CD4-positive, alpha-beta T cell treated with Interferon gamma for 1 hour (primary cell): ENCODE measurements around the gene PTPN11.
"Not testable (repeated sequence)": the region's sequence is repeated elsewhere in the genome, so short reads cannot be mapped to it uniquely, and the experiment has no call there.

Source experiments
- DNase-seq: peaks from one replicate; pipeline ENCODE4 v3.0.0-alpha.2; 2020

The PTPN11 gene

DNA sequence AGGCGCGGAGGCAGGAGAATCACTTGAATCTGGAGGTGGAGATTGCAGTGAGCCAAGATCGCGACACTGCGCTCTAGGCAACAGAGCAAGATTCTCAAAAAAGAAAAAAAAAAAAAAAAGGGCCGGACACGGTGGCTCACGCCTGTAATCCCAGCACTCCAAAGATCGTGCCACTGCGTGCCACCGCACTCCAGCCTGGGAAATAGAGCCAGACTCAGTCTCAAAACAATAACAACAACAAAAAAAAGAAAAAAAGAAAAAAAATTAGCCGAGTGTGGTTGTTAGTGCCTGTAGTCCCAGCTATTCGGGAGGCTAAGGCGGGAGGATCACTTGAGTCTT is 8.9 kb upstream of the PTPN11 start:
- no peak for DNase-seq

DNA sequence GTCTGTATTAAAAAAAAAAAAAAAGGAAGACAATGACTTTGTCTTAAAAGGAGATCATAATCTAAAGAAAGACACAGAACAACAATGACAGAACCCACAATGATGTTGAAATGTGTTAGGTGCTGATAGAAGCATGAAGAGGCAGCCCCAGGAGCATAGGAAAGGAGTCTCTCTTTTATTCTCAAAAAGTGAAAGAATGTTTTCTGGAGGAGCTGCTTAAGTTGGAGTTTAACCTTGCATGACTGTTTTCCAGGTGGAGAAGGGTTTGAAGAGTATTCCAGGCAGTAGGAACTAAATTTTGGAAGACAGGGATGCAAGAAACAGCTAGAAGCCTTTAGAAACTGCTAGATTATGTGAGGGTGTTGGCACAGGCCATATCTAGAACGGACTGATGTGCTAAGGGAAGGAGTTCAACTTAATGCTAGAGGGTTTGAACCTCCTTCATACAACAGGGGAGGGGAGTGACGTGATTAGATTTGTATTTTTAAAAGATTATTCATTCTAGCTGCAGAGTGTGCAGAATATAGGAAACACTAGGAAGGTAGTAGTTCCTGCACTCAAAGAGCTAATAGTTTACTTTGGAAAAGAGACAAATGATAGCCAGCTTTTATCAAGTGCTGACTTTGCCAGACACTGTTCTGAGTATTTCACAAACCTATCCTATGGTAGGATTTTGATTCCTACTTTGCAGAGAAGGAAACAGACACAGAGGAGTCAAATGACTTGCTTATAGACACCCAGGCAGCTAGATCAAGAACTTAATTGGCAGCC is 4.7 kb upstream of the PTPN11 start:
- no peak for DNase-seq

DNA sequence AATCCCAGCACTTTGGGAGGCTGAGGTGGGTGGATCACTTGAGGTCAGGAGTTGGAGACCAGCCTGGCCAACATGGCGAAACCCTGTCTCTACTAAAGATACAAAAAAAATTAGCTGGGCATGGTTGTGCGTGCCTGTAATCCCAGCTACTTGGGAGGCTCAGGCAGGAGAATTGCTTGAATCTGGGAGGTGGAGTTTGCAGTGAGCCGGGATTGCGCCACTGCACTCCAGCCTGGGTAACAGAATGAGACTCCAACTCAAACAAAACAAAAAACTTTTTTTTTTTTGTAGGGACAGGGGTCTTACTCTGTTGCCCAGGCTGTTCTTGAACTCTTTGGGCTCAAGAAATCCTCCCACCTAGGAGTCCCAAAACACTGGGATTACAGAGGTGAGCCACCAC is 3.3 kb upstream of the PTPN11 start:
- not testable (repeated sequence) for DNase-seq

DNA sequence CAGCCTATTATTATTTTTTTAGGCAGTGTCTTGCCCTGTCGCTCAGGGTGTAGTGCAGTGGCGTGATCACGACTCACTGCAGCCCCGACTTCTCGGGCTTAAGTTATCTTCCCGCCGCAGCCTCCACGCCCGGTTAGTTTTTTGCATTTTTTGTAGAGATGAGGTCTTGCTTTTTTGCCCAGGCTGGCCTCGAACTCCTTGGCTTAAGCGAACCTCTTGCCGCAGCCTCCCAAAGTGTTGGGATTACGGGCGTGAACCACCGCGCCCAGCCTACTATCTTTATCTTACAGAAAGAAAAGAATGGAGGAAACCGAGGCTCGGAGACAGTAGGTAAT is 507 bp upstream of the PTPN11 start:
- DNase-seq, result no peak

DNA sequence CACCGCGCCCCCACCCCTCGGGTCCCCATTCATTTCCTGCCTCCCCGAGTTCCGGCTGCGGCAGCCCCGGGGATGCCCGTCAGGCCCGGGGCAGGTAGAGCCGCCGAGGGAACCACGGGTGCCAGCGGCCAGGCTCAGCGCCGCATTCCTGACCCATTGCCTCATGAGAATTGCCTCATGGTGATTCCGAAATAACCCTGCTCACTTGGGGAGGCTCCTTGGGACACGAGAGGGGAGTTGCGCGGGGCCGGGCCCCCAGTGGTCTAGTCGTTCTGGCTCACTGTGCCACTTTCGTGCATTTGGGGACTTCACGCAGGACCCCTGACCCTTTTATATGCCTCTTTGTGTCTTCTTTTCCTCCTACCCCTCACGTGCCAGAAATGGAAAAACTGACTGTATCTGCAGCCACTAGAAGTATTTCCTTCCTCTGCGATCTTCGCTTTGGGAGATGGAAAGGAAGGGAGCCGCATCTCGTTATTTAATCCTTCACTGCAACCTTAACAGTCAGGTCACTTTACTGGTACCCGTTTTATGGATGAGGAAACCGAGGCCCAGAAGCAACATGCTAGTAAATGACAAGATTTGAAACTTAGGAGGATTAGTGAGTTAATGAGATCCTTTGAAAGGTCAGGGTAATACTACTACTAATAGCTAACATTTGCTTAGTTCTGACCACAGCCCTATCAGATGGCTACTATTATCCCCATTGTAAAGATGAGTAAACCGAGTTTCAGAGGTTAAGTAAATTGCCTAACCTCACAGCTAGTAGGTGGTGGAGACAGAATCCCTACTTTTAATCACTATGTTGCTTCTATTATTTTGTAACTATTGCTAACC is 768 bp downstream of the PTPN11 start:
- DNase-seq, result no peak

DNA sequence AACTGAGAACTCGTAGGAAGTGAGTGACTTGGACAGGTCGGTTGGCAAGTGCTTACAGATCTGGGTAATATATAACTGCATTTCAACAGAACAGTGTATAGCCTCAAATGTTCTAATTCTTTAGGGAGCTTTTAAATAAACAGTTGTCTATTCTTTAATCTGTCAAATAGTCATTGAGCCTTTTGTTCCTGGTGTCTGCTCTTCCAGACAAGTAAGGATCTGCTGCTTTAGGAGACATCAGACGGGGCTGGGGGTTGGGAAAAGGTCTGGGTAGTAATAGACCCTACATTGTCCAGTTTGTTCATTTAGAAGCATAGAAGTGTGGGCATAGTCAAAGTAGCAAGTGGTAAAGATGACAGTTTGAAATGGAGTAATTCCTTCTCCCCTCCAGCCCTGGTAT is 2.0 kb downstream of the PTPN11 start:
- DNase-seq, result no peak

DNA sequence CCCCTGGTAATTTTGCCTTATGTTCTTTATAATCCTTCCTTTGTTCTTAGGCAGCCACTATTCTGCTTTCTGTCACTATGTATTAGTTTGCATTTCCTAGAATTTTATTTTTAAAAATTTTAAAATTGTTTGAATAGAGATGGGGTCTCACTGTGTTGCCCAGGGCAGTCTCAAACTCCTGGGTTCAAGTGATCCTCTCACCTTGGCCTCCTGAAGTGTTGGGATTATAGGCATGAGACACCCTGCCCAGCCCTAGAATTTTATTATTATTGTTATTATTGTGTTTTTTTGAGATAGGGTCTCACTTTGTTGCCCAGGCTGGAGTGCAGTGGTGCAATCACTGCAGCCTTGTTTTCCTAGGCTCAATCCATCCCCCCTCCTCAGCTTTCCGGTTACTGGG is 2.6 kb downstream of the PTPN11 start:
- no peak for DNase-seq

DNA sequence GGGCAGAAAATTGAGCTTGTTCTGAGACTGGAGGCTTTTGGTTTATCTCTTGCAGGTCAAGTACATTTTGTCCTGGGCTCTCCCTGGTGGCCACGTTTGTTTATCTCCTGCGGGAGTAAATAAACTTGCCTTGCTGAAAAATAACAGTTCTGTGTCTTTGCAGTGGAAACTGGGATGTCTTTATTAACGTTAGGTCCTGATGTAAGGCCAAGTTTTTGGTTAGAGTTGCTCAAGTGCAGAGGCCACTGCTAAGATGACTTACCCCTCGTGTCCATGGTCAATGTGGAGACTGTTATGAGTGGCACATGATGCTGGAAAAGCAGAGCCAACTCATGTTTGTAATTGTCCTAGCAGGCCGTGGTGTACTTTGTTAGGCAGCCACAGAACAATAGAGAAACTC is 3.8 kb downstream of the PTPN11 start:
- no peak for DNase-seq

DNA sequence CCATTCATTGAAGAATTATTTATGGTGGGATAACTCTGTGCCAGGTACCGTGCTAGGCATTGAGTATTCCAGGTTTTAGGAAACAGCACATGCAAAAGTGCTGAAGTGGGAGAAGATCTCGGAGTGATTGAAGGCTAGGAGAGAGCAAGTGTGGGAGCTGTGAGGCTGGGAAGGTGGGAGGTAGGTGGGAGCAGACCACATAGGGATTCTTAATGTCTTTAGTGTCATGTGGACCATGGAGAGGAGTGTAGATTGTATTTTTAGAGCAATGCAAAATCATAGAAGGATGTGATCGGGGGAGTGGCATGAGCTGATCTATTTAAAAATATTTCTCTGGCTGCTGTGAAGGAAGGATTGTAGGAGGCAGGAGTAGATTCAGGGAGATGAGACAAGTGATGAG is 5.4 kb downstream of the PTPN11 start:
- DNase-seq, result no peak

DNA sequence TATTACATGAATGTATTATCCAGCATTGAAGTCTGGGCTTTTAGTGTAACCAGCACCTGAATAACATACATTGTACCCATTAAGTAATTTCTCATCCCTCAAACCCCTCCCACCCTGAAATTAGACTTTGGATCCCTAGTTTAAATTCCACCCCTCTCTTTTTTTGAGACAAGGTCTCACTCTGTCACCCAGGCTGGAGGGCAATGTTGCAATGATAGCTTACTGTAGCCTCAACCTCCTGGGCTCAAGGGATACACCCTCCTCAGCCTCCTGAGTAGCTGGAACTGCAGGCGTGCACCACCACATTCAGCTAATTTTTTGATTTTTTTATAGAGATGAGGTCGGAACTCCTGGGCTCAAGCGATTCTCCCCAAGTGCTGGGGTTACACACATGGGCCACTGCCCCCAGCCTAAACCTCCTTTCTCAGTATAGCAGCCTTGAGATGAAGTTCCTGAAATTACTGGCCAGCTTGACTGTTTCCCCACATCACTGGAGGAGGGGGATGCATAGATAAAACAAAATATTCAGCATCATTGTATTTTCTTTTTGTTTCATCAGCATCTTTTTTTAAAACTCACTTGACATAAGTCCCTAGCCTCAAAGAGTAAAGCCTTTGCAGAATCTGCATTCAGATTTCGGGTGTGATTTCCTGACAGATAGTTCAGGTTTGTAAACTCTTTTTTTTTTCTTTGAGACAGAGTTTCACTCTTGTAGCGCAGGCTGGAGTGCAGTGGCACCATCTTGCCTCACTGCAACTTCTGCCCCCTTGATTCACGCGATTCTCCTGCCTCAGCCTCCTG is 7.0 kb downstream of the PTPN11 start:
- no peak for DNase-seq

DNA sequence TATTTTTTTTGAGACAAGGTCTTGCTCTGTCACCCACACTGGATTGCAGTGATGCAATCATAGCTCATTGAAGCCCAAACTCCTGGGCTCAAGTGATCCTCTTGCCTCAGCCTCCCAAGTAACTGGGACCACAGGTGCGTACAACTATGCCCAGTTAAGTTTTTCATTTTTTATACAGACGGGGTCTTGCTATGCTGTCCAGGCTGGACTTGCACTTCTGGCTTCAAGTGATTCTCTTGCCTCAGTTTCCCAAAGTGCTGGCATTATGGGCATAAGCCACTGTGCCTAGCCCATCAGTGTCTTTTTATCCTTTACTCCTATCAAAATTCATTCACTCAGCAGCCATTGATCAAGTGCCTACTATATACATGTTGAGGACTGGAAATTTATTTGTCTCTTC is 9.0 kb downstream of the PTPN11 start:
- DNase-seq, result no peak

DNA sequence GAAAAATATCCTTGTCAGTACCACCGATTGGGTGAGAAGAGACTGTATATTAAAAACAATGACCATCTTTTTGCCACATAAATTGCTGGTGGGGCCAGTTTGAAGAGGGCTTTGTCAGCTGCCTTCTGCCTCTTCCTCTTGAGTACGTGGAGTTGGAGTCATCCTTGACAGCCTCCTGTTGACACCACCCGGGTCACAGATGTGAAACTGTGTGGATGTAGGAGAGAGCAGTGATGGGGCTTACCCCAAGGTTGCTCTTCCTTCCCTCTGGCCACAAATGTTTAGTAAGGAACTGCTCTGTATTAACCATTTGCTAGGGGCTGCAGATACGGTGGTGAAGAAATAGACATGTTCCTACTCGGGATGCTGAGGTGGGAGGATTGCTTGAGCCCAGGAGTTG is 12.2 kb downstream of the PTPN11 start:
- DNase-seq, result no peak

DNA sequence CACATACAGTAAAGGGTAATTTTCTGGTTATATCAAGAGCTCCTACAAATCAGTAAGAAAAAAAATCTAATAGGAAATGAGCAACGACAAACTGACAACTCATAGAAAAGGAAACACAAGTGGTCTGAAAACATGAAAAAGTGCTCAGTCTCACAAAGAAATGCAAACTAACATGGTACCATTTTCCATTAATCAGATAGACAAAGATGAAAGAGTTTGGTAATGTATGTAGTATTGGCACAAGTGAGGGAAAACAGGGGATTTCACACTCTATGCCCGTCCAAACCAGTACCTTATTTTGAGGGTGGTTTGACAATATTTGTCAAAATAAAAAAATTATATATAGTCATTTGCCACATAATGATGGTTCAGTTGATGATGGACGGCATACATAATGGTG is 13.2 kb downstream of the PTPN11 start:
- no peak for DNase-seq

DNA sequence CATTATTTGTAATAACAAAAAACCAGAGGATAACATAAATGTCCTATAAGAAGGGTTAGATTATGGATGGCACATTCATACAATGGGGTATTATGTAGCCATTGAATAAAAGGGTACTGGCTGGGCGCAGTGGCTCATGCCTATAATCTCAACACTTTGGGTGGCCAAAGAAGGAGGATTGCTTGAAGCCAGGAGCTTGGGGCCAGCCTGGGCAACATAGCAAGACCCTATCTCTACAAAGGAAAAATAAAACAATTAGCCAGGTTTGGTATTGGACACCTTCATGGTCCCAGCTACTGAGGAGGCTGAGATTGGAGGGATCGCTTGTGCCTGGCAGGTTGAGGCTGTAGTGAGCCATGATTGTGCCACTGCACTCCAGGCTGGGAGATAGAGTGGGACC is 14.8 kb downstream of the PTPN11 start:
- no peak for DNase-seq

DNA sequence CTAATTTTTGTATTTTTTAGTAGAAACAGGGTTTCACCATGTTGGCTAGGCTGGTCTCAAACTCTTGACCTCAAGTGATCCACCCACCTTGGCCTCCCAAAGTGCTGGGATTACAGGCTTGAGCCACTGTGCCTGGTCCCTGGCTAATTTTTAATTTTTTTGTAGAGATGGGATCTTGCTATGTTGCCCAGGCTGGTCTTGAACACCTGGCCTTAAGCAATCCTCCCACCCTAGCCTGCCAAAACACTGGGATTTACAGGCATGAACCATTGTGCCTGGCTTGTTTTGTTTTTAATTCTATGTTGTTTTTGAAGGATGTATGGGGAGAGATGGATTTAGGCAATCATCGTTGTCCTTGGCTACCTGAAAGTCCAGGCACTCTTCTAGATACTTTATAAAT is 19.9 kb downstream of the PTPN11 start:
- not testable (repeated sequence) for DNase-seq

DNA sequence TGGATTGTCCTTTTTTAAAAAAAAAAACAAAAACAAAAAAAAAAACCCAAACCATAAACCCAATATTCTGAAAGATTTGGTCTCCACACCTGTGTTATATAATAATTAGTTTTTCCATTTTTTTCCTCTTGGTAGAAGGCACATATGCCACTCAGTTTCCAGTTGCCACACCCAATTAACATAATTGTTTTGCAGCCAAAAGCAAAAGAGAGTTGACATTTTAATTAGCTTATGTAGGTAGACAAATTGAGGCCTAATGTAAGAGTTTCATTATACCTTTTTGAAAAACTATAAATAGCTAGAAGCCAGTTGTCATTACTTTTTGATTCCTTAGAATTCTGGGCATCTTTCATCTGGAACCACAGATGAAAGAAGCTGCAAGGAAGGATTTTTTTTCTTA is 21.0 kb downstream of the PTPN11 start:
- DNase-seq, result no peak

DNA sequence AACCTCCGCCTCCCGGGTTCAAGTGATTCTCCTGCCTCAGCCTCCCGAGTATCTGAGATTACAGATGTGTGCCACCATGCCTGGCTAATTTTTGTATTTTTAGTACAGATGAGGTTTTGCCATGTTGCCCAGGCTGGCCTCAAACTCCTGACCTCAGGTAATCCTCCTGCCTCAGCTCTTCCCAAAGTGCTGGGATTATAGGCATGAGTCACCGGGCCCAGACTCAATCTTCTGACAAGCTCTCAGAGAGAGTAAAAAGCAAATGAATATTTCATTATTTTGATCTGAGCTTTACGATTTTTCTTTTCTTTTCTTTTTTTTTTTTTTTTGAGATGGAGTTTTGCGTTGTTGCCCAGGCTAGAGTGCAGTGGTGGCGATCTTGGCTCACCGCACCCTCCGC is 21.9 kb downstream of the PTPN11 start:
- DNase-seq, result not testable (repeated sequence)

DNA sequence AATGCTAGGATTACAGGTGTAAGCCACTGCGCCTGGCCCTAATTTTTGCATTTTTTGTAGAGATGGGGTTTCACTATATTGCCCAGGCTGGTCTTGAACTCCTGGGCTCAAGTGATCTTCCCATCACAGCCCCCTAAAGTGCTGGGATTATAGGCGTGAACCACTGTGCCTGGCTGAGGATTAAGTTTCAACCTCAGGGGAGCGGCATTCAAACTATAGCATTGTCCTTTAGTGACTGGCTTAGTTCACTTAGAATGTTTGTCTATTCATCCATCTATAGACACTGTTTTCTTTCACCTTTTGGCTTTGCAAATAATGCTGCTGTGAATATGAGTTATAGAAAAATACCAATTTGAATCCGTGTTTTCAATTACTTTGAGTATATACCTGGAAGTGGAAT is 25.2 kb downstream of the PTPN11 start:
- no peak for DNase-seq

DNA sequence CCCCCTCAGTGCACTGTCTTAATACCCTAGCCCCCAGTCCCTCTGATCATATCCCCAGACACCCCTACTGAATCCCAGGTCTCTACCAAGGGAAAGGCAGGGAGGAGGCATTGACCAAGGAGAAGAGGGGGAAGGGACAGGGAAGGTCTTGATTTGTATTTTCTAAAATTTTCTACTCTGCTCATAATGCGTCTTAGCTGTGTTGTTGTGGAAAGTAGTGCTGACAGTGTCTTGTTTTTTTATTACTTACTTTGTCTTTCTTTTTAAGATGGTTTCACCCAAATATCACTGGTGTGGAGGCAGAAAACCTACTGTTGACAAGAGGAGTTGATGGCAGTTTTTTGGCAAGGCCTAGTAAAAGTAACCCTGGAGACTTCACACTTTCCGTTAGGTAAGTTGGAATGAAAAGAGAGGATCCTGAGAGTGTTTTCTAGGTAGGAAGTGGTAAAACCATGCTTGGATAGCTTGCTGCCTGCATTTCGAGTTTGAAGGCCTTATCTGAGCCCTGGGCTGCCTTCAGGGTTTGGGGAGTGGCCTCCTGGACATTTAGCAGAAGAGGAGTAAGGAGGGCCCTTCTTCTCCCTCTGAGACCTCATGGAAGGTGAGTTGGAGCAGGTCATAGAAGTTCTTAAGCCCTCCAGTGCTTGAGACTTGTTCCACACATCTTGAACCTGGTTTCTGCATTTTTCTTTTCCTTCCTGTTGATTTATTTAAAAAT is 27.4 kb downstream of the PTPN11 start:
- no peak for DNase-seq

DNA sequence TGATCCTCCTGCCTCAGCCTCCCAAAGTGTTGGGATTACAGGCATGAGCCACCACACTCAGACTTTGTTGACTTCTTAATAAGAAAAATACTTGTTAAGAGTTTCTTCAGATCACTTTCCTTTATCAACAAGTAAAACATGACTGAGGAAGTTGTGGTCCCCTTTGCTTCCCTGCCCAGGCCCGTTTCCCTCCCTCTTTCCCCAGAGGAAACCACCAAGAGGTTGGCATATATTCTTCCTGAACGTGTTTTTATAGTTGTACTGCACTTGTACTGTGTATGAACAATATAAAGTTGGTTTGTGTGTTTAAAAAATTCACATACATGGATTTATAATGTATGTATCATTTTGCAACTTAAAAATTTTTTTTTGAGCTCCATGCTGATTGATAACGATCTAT is 28.4 kb downstream of the PTPN11 start:
- DNase-seq, result no peak

DNA sequence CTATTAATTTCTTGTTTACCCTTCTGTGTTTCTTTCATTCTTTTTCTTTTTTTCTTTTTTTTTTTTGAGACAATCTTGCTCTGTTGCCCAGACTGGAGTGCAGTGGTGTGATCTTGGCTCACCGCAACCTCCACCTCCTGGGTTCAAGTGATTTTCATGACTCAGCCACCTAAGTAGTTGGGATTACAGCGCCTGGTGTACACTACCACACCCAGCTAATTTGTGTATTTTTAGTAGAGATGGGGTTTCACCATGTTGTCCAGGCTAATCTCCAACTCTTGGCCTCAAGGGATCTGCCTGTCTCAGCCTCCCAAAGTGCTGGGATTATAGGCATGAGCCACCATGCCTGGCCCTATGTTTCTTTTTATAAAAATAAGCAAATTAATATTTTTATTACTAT is 29.4 kb downstream of the PTPN11 start:
- not testable (repeated sequence) for DNase-seq

DNA sequence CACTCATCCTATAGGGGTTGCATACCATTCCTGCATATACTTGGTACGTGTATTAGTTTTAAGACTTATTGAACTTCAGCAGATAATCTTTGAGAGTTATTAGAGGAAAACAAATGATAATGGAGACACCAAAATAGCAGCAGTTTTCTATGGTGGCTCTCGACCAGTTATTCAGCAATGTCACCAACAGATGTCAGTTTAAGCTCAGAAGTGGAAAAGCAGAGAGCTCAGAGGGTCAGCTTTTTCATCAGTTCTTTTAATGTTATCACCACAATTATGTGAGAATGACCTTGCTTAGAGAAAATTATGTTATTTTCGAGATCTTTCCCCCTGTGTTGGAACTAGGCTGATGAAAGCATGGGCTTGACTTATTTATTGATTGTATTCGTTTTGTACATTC is 32.0 kb downstream of the PTPN11 start:
- DNase-seq, result no peak

DNA sequence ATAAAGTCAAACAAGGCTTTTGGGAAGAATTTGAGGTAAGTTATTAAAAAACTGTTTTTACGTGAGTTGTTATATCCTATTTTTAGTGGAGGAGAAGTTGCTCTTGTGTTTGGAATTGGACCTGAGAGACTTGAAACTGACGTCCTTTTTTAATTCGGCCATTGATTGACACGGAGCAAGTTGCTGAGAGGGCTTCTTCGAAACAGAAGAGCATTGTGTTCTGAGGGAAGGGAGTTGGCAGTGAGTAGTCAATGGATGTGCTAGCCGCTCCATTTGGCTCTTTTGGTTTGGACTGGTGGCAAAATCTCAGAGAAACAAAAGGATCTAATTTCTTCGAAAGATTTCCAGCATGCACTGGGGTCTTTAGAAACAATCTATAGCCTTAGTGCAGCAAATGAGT is 37.3 kb downstream of the PTPN11 start:
- no peak for DNase-seq
